GM23338 (cell line): ENCODE data around the gene FANCC. TPM values are rescaled to one million over a fixed set of nuclear protein-coding genes. Genes with fewer than 3 reads are reported as not detected.

Experiments
- ATAC-seq: fragments of 200-7000 bp; cut with Tn5 transposase; 3 replicates; pipeline ENCODE4 v1.9.1; 2020
- DNase-seq: peaks from one replicate; pipeline ENCODE4 v3.0.0-alpha.2; 2015; ENCODE audit warnings: low spot score
- H2AFZ ChIP-seq: fragments of 200-600 bp; sonication (generic); 2 replicates; pipeline ENCODE4 v1.8.0; 2016; ENCODE audit warnings: antibody characterized with exemption, mild to moderate bottlenecking, moderate library complexity
- H3F3A ChIP-seq: fragments of 200-600 bp; sonication (generic); replicated peaks from 2 replicates; pipeline ENCODE4 v1.8.0; 2017; ENCODE audit warnings: antibody characterized with exemption, mixed run types, low read depth
- H3K27ac ChIP-seq: fragments of 200-600 bp; sonication (generic); 2 replicates; pipeline ENCODE4 v1.6.1; 2016; ENCODE audit warnings: low read depth
- H3K27me3 ChIP-seq: fragments of 200-600 bp; sonication (generic); 2 replicates; pipeline ENCODE4 v1.8.0; 2016; ENCODE audit warnings: mild to moderate bottlenecking, mixed run types, moderate library complexity; ENCODE audit not compliant: insufficient read depth
- H3K36me3 ChIP-seq: fragments of 200-600 bp; sonication (generic); 2 replicates; pipeline ENCODE4 v1.8.0; 2016; ENCODE audit warnings: mild to moderate bottlenecking; ENCODE audit not compliant: insufficient read depth
- H3K4me1 ChIP-seq: fragments of 200-600 bp; sonication (generic); 2 replicates; pipeline ENCODE4 v1.8.0; 2016; ENCODE audit warnings: mild to moderate bottlenecking, moderate library complexity; ENCODE audit not compliant: insufficient read depth
- H3K4me2 ChIP-seq: fragments of 200-600 bp; sonication (generic); 2 replicates; pipeline ENCODE4 v1.7.1; 2017; ENCODE audit warnings: mixed run types
- H3K4me3 ChIP-seq: fragments of 200-600 bp; sonication (generic); 2 replicates; pipeline ENCODE4 v1.6.1; 2016; ENCODE audit warnings: mixed run types
- H3K79me2 ChIP-seq: fragments of 200-600 bp; sonication (generic); replicated peaks from 2 replicates; pipeline ENCODE4 v1.8.0; 2017; ENCODE audit warnings: mild to moderate bottlenecking; ENCODE audit not compliant: insufficient read depth
- H3K9me2 ChIP-seq: fragments of 200-600 bp; sonication (generic); 2 replicates; pipeline ENCODE4 v1.8.0; 2017; ENCODE audit not compliant: insufficient read depth
- H4K20me1 ChIP-seq: fragments of 200-600 bp; sonication (generic); replicated peaks from 2 replicates; pipeline ENCODE4 v1.8.0; 2017; ENCODE audit warnings: mild to moderate bottlenecking; ENCODE audit not compliant: insufficient read depth
- H3K27ac Mint-ChIP-seq: 2 replicates; pipeline ENCODE4 v1.8.0; 2020; ENCODE audit warnings: inconsistent platforms, mild to moderate bottlenecking, moderate library complexity, mixed read lengths
- H3K27me3 Mint-ChIP-seq: 3 replicates; pipeline ENCODE4 v1.8.0; 2022; ENCODE audit warnings: low read depth, mild to moderate bottlenecking, moderate library complexity, mixed read lengths, inconsistent platforms; ENCODE audit not compliant: insufficient read depth, poor library complexity
- H3K36me3 Mint-ChIP-seq: 3 replicates; pipeline ENCODE4 v1.8.0; 2021; ENCODE audit warnings: low read depth, mild to moderate bottlenecking, inconsistent platforms, moderate library complexity, mixed read lengths
- H3K4me1 Mint-ChIP-seq: 3 replicates; pipeline ENCODE4 v1.8.0; 2020; ENCODE audit warnings: mild to moderate bottlenecking, inconsistent platforms, mixed read lengths
- H3K4me3 Mint-ChIP-seq: 3 replicates; pipeline ENCODE4 v1.8.0; 2021; ENCODE audit warnings: moderate library complexity, mild to moderate bottlenecking, inconsistent platforms, mixed read lengths
- H3K9me3 Mint-ChIP-seq: 3 replicates; pipeline ENCODE4 v1.8.0; 2020; ENCODE audit warnings: moderate library complexity, mild to moderate bottlenecking, inconsistent platforms, mixed read lengths
- CREB1 ChIP-seq: fragments of 250-450 bp; sonication (Bioruptor Pico); IDR thresholded peaks from 2 replicates; pipeline ENCODE4 v1.5.0; 2020; ENCODE audit warnings: low read depth, mild to moderate bottlenecking, moderate library complexity
- EZH2phosphoT487 ChIP-seq: fragments of 200-600 bp; sonication (generic); IDR thresholded peaks from one replicate; pipeline ENCODE4 v1.8.1; 2018; ENCODE audit warnings: antibody characterized with exemption; ENCODE audit not compliant: unreplicated experiment
- NANOG ChIP-seq: IDR thresholded peaks from 2 replicates; pipeline ENCODE4 v1.6.1; 2016; ENCODE audit warnings: antibody characterized with exemption, borderline replicate concordance
- POLR2AphosphoS5 ChIP-seq: IDR thresholded peaks from 2 replicates; pipeline ENCODE4 v1.6.1; 2016; ENCODE audit warnings: antibody characterized with exemption, low read depth
- STAT1 ChIP-seq: IDR thresholded peaks from one replicate; pipeline ENCODE4 v1.6.1; 2016; ENCODE audit warnings: antibody characterized with exemption; ENCODE audit not compliant: unreplicated experiment
- ZNF114 ChIP-seq: fragments of 250-450 bp; sonication (Bioruptor Pico); IDR thresholded peaks from 2 replicates; pipeline ENCODE4 v1.5.0; 2020; ENCODE audit warnings: mild to moderate bottlenecking, moderate library complexity
- polyA plus RNA-seq: library from polyadenylated mRNA; unstranded; fragments of >200 nt; fragmentation: Nextera tagmentation; extraction: Ambion mirVana; gene quantifications from 2 replicates; pipeline ENCODE4 v1.2.1, GENCODE V29; 2016
- total RNA-seq: library from RNA; depleted of rRNA; stranded (reverse); fragments of >200 nt; shearing (Covaris generic); gene quantifications from 2 replicates; pipeline ENCODE4 v1.2.3, GENCODE V29; 2014
- TF ChIP-seq, protein P1 (sequence below): IDR thresholded peaks from one replicate; pipeline ENCODE4 v1.6.1; 2018; ENCODE audit warnings: antibody characterized with exemption; ENCODE audit not compliant: unreplicated experiment
- TF ChIP-seq, protein P2 (sequence below), 2 experiments: fragments of 200-600 bp in 1 of 2; sonication (generic) in 1 of 2; conservative IDR thresholded peaks; 2 replicates each; pipeline versions ENCODE4 v1.5.1 to v1.6.1; 2016 to 2017; ENCODE audit warnings: antibody characterized with exemption in 2 of 2, low read depth in 2 of 2, mild to moderate bottlenecking in 2 of 2, moderate library complexity in 1 of 2
- TF ChIP-seq, protein P3 (sequence below): fragments of 250-450 bp; sonication (Bioruptor Pico); IDR thresholded peaks from 2 replicates; pipeline ENCODE4 v1.5.0; 2020; ENCODE audit warnings: mild to moderate bottlenecking, moderate library complexity

FANCC gene
- total and polyA plus RNA-seq, 2 experiments from 2014 or later = 7.8 to 18.1 TPM

DNA sequence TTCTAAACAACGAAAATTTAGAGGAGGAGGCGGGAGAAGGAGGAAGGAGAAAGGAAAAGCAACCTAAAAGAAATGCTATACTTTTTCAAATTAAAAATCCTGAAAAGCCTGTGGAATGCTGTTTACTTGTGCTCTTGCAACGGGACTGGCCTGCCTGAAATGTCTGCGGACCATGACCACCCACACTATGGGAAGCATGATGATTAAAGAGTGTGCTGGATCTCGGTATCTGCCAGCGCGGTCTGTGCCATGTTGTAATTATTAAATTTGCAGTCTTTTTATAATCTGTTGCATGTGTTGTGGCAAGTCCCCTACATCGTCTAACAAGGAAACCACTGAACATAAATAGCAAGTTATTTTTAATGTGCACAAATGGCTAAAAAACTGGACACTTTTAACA, 111.4 kb downstream of the FANCC start (continued):
- no peak for TF ChIP-seq NANOG

GRCh38 chr9:95204710-95205109, 112.8 kb downstream of the FANCC start:
- peaks cover 13% of the 10 kb centered on the region for H3K4me1 ChIP-seq
- no peak for ATAC-seq
- no peak overlapping the region for H2AFZ ChIP-seq
- no peaks in the 10 kb centered on the region for H4K20me1 ChIP-seq
- no peaks in the 10 kb centered on the region for H3F3A ChIP-seq
- H3K4me3 ChIP-seq = no peak overlapping the region
- no peak for TF ChIP-seq CREB1
- TF ChIP-seq, protein P1, sequence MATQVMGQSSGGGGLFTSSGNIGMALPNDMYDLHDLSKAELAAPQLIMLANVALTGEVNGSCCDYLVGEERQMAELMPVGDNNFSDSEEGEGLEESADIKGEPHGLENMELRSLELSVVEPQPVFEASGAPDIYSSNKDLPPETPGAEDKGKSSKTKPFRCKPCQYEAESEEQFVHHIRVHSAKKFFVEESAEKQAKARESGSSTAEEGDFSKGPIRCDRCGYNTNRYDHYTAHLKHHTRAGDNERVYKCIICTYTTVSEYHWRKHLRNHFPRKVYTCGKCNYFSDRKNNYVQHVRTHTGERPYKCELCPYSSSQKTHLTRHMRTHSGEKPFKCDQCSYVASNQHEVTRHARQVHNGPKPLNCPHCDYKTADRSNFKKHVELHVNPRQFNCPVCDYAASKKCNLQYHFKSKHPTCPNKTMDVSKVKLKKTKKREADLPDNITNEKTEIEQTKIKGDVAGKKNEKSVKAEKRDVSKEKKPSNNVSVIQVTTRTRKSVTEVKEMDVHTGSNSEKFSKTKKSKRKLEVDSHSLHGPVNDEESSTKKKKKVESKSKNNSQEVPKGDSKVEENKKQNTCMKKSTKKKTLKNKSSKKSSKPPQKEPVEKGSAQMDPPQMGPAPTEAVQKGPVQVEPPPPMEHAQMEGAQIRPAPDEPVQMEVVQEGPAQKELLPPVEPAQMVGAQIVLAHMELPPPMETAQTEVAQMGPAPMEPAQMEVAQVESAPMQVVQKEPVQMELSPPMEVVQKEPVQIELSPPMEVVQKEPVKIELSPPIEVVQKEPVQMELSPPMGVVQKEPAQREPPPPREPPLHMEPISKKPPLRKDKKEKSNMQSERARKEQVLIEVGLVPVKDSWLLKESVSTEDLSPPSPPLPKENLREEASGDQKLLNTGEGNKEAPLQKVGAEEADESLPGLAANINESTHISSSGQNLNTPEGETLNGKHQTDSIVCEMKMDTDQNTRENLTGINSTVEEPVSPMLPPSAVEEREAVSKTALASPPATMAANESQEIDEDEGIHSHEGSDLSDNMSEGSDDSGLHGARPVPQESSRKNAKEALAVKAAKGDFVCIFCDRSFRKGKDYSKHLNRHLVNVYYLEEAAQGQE = no peak
- TF ChIP-seq, protein P2, sequence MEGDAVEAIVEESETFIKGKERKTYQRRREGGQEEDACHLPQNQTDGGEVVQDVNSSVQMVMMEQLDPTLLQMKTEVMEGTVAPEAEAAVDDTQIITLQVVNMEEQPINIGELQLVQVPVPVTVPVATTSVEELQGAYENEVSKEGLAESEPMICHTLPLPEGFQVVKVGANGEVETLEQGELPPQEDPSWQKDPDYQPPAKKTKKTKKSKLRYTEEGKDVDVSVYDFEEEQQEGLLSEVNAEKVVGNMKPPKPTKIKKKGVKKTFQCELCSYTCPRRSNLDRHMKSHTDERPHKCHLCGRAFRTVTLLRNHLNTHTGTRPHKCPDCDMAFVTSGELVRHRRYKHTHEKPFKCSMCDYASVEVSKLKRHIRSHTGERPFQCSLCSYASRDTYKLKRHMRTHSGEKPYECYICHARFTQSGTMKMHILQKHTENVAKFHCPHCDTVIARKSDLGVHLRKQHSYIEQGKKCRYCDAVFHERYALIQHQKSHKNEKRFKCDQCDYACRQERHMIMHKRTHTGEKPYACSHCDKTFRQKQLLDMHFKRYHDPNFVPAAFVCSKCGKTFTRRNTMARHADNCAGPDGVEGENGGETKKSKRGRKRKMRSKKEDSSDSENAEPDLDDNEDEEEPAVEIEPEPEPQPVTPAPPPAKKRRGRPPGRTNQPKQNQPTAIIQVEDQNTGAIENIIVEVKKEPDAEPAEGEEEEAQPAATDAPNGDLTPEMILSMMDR (conservative IDR thresholded peaks at IDR 0.05; ENCODE audit: low read depth in 2 of 2) = no peak
- no peak for TF ChIP-seq POLR2AphosphoS5
- no peak for TF ChIP-seq ZNF114 (CRISPR knock-in tag)
- TF ChIP-seq STAT1 = no peak
- TF ChIP-seq EZH2phosphoT487 = no peak
- H3K9me2 ChIP-seq = no peaks in the 10 kb centered on the region
- H3K9me3 Mint-ChIP-seq = no peaks in the 10 kb centered on the region; the same call in 2 of the 3 replicates
- H3K4me3 Mint-ChIP-seq = no peak overlapping the region
- H3K4me1 Mint-ChIP-seq = peaks cover 22% of the 10 kb centered on the region
- no peaks in the 10 kb centered on the region for H3K79me2 ChIP-seq
- no peaks in the 10 kb centered on the region for H3K36me3 Mint-ChIP-seq
- no peak overlapping the region for H3K27ac Mint-ChIP-seq
- H3K4me2 ChIP-seq = no peak overlapping the region
- no peak overlapping the region for H3K27ac ChIP-seq
- no peak for DNase-seq
- no peaks in the 10 kb centered on the region for H3K27me3 ChIP-seq
- H3K36me3 ChIP-seq = no peaks in the 10 kb centered on the region
- peaks cover 2% of the 10 kb centered on the region for H3K27me3 Mint-ChIP-seq

DNA sequence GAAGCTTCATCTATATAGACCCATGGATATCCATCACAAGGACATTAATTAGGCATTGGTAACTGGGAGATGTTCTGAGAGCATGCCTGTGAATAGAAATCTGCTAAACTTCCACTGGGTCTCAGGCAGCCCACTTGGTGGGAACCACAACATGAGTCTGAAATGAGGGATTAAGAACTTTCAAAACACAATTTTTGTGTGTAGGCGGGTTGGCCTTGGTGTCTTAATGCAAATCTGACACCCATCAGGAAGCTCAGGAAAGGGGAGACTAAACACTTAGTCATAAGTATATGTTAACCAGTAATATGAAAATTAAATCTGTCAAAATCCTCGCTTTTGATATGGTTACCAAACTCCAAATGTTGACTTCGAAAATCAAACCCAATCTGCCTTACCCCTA, 113.2 kb downstream of the FANCC start:
- Mint-ChIP-seq H3K27me3 (peaks cover 2% of the 10 kb centered on the region), H3K36me3 (no peaks in the 10 kb centered on the region), H3K27ac (no peak overlapping the region), H3K9me3 (no peaks in the 10 kb centered on the region; the same call in 2 of the 3 replicates), H3K4me3 (no peak overlapping the region), H3K4me1 (peaks cover 22% of the 10 kb centered on the region)
- H3K36me3 ChIP-seq = no peaks in the 10 kb centered on the region
- H3K27me3 ChIP-seq = no peaks in the 10 kb centered on the region
- H3K79me2 ChIP-seq = no peaks in the 10 kb centered on the region
- H3K27ac ChIP-seq = no peak overlapping the region
- no peak overlapping the region for H3K4me2 ChIP-seq
- ATAC-seq = no peak
- DNase-seq = no peak
- peaks cover 13% of the 10 kb centered on the region for H3K4me1 ChIP-seq
- H3K4me3 ChIP-seq = no peak overlapping the region
- no peak overlapping the region for H2AFZ ChIP-seq
- no peaks in the 10 kb centered on the region for H3K9me2 ChIP-seq
- no peaks in the 10 kb centered on the region for H3F3A ChIP-seq
- no peaks in the 10 kb centered on the region for H4K20me1 ChIP-seq
- TF ChIP-seq, protein P3, sequence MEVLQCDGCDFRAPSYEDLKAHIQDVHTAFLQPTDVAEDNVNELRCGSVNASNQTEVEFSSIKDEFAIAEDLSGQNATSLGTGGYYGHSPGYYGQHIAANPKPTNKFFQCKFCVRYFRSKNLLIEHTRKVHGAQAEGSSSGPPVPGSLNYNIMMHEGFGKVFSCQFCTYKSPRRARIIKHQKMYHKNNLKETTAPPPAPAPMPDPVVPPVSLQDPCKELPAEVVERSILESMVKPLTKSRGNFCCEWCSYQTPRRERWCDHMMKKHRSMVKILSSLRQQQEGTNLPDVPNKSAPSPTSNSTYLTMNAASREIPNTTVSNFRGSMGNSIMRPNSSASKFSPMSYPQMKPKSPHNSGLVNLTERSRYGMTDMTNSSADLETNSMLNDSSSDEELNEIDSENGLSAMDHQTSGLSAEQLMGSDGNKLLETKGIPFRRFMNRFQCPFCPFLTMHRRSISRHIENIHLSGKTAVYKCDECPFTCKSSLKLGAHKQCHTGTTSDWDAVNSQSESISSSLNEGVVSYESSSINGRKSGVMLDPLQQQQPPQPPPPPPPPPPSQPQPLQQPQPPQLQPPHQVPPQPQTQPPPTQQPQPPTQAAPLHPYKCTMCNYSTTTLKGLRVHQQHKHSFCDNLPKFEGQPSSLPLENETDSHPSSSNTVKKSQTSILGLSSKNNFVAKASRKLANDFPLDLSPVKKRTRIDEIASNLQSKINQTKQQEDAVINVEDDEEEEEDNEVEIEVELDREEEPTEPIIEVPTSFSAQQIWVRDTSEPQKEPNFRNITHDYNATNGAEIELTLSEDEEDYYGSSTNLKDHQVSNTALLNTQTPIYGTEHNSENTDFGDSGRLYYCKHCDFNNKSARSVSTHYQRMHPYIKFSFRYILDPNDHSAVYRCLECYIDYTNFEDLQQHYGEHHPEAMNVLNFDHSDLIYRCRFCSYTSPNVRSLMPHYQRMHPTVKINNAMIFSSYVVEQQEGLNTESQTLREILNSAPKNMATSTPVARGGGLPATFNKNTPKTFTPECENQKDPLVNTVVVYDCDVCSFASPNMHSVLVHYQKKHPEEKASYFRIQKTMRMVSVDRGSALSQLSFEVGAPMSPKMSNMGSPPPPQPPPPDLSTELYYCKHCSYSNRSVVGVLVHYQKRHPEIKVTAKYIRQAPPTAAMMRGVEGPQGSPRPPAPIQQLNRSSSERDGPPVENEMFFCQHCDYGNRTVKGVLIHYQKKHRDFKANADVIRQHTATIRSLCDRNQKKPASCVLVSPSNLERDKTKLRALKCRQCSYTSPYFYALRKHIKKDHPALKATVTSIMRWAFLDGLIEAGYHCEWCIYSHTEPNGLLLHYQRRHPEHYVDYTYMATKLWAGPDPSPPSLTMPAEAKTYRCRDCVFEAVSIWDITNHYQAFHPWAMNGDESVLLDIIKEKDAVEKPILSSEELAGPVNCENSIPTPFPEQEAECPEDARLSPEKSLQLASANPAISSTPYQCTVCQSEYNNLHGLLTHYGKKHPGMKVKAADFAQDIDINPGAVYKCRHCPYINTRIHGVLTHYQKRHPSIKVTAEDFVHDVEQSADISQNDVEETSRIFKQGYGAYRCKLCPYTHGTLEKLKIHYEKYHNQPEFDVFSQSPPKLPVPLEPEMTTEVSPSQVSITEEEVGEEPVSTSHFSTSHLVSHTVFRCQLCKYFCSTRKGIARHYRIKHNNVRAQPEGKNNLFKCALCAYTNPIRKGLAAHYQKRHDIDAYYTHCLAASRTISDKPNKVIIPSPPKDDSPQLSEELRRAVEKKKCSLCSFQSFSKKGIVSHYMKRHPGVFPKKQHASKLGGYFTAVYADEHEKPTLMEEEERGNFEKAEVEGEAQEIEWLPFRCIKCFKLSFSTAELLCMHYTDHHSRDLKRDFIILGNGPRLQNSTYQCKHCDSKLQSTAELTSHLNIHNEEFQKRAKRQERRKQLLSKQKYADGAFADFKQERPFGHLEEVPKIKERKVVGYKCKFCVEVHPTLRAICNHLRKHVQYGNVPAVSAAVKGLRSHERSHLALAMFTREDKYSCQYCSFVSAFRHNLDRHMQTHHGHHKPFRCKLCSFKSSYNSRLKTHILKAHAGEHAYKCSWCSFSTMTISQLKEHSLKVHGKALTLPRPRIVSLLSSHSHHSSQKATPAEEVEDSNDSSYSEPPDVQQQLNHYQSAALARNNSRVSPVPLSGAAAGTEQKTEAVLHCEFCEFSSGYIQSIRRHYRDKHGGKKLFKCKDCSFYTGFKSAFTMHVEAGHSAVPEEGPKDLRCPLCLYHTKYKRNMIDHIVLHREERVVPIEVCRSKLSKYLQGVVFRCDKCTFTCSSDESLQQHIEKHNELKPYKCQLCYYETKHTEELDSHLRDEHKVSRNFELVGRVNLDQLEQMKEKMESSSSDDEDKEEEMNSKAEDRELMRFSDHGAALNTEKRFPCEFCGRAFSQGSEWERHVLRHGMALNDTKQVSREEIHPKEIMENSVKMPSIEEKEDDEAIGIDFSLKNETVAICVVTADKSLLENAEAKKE = no peak
